GM21515 (cell line): Measurements from ENCODE around the gene ERBB2.
A peak's percentile ranks its signal among the peaks of the same experiment; 100 is the strongest.
"Not testable (repeated sequence)": the region's sequence is repeated elsewhere in the genome, so short reads cannot be mapped to it uniquely, and the experiment has no call there.

Experiments
- ATAC-seq: cut with Tn5 transposase; IDR thresholded peaks from one replicate; pipeline ENCODE4 v1.9.1; 2021; ENCODE audit not compliant: unreplicated experiment

The ERBB2 gene

DNA sequence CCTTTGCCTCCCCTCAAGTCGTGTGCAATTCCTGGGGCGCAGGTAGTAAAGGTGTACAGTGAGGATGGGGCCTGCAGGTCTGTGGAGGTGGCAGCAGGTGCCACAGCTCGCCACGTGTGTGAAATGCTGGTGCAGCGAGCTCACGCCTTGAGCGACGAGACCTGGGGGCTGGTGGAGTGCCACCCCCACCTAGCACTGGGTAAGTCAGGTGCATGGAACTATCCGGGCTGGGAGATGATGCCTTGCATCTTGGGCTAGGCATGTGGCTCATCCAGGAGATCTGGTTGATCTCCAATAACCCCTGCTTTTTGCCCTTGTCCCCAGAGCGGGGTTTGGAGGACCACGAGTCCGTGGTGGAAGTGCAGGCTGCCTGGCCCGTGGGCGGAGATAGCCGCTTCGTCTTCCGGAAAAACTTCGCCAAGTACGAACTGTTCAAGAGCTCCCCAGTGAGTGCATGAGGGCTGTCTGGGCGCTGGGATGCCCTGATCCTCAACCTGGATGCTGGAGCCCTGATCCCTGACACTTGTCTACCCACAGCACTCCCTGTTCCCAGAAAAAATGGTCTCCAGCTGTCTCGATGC lies 43.1 kb downstream of the ERBB2 start:
- no peak for ATAC-seq

DNA sequence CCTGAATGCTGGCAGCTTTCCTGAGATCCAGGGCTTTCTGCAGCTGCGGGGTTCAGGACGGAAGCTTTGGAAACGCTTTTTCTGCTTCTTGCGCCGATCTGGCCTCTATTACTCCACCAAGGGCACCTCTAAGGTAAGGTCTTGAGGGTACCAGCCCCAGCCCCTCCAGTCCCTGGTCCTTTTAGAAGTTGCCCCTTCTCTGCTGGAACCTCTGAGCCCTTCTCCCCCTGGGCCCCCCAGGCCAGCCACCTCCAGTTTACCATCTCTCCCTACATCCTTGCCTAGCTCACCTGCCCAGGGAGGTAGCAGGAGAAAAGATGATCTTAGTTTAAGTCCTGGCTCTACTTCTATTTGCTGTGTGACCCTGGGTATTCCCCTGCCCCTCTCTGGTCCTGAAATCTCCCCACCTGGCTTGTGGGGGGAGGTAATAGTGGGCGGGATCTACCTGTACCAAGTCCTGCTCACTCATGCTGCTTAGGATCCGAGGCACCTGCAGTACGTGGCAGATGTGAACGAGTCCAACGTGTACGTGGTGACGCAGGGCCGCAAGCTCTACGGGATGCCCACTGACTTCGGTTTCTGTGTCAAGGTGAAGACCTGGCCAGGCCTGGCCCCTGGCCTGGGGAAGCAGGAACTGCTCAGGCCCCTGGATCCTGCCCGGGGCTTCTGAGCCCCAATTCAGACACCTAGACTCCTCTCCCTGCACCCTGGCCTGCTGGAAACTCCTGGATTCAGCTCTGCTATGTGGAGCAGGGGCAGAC lies 44.4 kb downstream of the ERBB2 start:
- no peak for ATAC-seq

DNA sequence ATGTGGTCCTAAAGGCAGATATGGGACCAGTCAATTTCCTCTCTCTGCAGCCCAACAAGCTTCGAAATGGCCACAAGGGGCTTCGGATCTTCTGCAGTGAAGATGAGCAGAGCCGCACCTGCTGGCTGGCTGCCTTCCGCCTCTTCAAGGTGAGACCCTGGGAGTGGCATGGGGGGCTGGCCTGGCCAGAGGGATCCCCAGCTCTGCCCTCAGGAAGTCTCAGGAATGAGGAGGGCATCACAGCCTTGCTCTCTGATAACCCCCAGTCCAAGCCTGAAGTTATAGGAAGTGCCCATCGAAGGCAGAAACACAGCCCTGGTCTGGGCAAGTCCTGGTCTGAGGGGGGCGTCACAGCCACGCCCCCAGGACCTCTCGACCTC lies 45.0 kb downstream of the ERBB2 start:
- ATAC-seq = no peak

DNA sequence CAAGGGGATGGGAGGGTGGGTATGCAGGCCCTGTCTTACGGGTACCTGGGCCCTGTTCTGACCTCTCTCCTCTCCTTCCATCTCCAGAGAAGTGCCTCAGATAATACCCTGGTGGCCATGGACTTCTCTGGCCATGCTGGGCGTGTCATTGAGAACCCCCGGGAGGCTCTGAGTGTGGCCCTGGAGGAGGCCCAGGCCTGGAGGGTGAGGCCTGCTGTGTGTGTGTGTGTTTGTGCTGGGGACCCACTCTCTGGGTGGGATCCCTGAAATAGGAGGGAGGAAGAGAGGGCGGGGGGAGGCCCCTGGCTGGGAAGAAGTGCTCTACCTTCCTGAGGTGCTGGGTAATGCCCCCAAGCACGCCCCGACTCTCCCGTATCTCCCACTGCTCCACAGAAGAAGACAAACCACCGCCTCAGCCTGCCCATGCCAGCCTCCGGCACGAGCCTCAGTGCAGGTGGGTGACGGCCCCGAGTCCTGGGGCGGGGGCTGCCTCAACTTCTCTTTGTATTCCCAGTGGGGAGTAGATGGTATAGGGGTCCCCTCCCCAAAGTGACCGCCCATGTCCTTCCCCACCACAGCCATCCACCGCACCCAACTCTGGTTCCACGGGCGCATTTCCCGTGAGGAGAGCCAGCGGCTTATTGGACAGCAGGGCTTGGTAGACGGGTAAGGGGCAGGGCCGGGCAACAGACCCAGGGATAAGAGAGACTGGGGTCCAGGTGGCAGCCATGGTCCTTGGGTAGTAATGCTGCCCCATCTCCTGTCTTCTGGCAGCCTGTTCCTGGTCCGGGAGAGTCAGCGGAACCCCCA lies 45.7 kb downstream of the ERBB2 start:
- ATAC-seq = no peak

DNA sequence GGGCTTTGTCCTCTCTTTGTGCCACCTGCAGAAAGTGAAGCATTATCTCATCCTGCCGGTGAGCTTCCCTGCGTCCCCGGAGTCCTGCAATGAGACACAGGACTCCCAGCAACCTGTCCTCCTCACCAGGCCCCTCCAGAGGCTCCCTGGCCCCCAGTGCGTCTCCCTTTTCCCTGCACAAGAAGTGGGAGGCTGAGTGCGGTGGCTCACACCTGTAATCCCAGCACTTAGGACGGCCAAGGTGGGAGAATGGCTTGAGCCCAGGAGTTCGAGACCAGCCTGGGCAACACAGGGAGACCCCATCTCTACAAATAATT lies 46.2 kb downstream of the ERBB2 start:
- ATAC-seq = no peak

DNA sequence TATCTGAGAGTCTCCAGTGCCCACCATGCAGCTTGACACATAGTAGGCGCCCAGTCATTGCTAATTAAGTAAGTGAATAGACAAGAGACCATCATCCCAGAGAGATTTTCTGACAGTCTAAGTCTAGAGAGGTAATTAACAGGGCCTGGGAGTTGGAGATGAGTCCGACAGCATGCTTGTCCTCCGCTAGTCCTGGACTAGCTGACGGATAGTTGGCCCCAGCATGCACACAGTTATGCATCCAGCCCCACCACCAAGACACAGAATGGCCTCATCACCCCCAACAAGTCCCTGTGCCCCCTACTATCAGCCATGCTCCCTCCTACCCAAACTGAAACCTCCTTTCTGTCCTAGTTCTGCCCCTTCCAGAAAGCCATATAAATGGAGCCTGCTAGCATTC lies 47.9 kb downstream of the ERBB2 start:
- ATAC-seq = no peak

DNA sequence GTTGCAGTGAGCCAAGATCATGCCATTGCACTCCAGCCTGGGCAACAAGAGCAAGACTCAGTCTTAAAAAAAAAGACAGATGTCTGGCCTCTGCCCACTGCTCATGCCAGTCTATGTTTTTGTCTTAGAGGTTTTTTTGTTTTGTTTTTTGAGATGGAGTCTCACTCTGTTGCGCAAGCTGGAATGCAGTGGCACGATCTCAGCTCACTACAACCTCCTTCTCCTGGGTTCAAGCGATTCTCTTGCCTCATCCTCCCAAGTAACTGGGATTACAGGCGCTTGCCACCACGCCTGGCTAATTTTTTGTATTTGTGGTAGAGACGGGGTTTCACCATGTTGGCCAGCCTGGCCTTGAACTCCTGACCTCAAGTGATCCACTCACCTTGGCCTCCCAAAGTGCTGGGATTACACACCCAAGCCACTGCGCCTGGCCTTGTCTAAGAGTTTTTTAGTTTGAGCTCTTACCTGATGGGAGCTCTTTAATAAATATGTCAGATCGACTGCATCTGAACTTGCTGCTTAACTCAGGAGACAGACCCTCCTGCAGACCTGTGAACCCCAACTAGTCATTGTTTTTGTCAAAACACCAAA lies 48.7 kb downstream of the ERBB2 start:
- ATAC-seq = not testable (repeated sequence)

DNA sequence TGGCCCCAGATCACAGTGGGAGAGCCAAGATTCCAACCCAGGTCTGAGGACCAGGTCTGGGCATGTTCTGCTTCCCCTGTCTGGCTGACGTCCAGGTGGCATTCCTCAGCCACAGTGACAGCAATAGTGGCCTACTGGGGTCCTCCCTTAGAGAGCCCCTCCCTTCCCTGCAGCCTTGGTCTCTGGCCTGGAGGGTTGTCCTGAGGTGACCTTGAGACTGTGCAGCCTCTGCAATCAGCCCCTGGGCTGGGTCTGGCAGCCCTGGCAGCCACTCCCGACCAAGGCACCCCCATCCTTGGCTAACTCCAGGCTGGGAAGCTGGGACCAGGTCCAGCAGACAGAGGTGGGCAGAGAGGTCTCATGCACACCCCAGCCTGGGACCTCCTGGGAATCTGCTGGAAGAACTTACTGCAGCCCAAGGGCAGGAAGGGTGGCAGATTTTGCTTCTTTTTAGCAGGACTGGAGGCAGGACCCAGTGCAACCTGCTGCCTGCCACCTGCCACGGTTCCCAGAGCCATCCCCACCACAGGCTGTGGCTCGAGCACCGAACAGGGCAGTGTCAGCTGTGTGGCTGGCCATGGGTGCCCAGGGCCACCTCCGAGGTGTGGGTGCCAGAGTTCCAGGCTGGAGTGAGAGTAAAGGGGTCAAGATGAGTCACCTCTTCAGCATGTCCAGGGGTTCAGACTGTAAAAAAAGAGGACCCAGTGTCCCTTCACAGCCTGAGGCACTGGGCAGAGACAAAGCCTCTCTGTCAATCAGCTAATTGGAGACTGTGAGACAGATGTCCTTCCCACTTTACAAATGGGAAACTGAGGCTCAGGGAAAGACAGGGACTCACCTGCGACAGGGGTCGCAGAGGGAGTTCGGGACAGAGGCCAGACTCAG lies 50.5 kb downstream of the ERBB2 start:
- ATAC-seq = no peak

DNA sequence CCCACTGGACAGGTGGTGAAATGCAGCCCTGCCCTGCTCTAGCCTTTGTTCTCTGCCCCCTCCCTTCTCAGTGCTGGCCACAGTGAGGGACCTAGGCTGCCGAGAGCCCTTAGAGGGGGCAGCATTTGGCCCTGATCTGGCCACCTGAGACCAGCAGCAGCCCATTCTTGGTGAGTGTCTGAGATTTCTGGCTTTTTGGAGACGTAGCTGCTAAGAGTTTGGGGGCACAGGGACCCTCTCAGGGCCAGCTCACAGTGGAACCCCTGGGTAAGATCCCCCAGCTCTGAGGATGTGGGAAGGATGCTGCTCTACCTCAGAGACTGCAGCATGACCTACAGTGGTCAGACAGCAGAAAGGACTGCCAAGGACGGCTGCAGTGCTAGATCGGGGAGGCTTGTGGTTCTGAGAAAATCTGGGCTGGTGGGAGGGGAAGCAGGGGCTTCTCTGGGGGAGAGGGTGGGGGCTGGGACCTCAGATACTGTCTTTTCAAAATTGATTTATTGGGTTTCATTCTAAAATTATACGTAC lies 51.2 kb downstream of the ERBB2 start:
- ATAC-seq = no peak

DNA sequence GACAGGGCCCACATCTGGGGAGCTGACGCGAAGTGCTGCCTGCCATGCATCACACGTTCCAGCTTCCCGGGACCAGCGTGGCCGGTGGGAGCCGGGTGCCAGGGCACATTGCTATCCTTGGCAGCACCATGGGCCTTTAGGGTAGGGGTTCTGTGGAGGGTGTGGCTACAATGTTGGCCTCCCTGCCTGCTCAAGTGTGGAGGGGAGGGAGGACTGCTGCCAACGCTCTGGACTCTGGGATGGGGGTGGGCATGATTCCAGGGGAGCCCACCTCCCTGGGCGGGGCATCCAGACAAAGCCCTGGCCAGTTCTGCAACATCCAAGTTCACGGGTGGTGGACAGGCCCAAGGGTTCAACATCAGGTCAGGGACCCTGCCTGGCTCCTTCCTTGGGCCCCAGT lies 51.8 kb downstream of the ERBB2 start:
- no peak for ATAC-seq

DNA sequence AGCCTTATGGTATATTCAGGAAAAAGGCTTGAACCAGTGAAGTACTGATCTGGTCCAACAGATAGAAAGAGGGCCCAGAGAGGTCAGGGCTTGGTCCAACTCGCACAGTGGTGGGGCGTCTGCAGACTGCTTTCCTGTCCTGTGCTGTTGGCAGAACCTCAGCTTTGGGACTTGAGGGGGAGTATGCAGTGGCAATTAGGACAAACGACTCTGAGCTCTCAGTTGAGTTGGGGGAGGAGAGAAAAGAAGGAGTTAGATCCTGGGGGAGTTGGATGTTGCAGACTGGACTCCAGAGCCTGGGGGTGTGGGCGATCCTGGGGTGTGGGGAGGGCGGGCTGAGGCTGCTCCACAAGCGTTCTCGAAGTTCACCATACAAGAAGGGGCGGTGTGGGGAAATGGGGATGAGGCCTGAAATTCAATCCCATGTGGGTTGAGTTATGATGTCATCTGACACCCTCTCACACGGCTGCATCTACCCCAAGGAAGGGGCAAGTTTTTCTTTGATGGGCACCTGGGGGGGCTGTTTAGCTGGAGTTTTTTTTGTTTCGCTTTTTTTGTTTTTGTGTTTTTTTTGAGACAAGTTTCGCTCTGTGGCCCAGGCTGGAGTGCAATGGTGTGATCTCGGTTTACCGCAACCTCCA lies 52.5 kb downstream of the ERBB2 start:
- no peak for ATAC-seq

DNA sequence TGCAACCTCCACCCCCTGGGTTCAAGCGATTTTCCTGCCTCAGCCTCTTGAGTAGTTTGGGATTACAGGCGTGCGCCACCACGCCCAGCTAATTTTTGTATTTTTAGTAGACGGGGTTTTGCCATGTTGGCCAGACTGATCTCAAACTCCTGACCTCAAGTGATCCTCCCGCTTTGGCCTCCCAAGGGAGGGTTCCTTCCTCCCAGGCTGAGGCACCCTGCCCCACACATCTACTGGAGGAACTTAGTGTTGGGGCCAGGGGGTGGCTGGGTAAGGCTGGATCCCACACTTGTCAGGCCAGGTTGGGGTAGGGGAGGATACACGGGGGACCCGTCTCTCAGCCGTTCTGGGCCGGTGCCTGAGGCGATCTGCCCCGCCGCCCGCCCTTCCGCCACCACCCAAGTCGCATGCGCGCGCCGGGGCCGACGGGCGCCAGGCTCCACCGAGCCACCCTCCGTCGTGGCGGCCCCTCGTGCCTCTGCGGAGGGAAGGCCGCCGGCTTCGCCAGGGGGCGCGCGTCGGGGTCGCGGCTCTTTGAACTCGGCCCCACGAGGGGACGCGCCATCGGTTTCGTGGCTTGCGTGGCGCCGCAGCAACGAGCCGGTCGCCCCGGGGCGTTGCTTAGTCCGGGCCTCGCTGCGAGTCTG lies 53.8 kb downstream of the ERBB2 start:
- peak; percentile 20 for ATAC-seq

DNA sequence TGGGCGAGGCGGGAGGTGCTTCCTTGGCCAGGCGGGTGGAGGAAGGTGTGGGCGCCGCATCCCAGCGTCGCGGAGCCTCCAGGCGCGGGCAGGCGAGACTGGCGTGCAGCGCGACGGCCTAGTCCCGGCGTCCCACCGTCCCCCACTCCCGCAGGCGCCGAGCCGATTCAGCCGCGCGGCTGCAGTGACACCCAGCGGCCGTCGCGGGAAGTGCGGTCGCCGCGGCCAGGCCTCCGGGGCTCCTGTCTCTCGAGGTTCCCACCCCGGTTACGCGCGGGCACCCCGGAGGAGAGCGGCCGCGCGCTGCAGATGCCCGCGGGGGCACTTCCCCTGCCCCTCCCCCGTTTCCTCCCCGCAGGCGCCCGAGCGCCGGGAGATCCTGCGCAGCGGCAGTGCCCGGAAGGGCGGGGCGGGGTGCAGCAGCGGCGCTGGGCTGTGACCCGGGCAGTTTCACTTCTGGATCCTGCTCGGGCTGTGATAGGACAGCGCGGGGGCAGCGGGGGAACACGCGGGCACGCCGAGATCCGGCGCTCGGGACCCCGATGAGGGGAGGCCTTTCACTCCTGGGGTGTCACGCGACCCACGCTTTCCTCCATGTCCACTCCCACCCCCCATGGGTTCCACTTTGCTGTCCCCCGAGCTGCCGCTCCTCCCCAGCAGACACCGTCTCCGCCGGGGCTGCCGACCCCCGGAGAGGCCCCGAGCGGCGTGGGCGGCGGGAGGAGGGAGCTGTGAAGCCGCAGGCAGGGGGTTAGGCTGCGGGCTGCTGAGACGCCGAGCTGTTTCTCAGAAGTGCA lies 54.5 kb downstream of the ERBB2 start:
- ATAC-seq = peak; percentile 51

DNA sequence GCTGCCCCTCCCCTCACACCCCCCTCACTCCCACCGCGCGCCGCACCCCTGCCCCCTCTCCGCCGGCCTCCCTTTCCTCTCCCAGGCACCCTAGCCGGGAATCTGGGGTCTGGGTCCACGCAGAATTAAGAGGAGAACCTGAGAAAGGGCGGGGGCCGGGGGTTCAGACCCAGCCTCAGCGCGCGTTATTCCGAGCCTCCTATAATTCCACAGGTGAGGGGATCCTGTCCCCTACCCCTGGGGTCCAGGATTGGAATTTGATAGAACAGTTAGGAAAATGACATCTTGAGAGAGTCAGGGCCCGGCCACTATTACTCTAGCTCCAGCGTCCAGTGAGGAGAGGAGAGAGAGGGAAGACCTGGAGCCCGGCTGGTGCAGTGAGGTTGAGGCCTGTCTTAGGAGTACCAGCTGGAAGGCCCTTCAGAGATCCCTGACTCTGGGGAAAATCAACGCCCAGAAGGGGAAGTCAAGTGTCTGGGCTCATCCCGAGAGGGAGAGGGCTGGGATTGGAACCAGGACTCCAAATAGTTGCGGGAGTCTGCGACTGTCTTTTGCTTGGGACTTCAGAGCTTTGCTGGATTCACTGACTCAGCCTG lies 55.2 kb downstream of the ERBB2 start:
- no peak for ATAC-seq

DNA sequence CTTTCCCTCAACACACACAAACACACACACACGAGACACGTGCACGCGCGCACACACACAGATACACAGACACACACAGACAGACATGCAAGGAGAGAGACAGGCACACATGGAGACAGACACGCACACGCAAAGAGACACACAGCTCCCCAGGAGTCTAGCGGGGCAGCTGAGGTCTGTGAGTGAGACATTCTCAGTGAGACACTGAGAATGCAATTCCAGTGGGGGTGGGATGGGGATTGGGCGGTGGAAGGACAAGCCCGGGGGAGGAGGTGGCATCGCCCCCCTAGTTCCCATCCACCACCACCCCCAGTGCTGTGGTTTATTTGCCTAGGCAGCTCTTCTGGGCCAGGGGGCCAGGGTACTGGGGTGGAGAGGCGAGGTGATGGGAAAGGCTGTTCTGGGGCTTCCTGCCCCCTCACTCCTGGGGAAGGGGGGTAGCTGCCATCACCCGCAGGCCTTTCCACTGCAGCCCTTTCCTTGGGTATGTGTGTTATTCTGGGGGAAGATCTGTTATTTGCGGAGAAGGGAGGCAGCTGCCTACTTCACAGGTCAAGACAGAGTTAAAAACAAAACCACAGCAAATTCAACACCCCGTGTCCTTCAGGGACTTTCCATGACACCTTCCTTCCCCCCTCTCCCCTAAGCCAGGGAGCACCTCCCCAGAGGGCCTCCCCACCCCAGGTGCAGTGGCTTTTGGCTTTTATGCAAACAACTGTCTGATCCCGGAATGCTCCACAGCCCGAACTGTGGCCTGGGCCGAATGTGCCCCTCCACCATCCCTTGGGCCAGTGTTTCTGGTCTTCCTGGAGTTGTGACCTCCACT lies 55.9 kb downstream of the ERBB2 start:
- ATAC-seq = peak; percentile 18

DNA sequence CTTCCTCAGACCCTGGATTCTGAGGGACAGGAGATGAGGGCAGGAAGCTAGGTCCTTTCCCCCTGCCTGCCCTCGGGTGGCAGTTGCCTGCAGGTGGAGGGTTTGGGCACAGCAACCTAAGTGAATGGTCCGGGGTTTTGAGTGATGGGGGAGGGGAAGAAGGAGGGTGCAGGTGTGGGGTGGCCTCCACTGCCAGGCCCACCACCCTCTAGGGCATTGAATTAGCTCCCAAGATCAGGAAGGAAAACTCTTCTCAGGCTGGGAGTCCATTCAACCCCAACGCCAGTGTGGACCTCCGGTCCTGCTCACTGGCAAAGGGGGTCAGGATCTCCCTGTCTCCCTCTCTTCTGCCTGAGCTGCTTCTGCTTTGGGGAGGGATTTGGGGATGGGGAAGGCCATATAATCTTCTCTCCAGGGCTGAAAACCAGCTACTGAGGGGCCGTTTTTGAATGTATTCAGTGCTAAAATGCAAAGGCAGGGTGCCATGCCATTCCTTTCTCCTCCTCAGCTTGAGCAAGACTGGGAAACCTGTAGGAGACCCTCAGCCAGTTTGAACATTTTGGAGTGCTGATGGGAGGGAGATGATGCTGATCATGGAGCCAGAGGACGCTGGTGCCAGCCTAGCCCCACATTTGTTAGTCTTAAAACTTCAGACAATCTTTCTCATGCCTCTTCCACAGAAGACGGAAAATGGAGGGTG lies 56.7 kb downstream of the ERBB2 start:
- ATAC-seq = no peak

DNA sequence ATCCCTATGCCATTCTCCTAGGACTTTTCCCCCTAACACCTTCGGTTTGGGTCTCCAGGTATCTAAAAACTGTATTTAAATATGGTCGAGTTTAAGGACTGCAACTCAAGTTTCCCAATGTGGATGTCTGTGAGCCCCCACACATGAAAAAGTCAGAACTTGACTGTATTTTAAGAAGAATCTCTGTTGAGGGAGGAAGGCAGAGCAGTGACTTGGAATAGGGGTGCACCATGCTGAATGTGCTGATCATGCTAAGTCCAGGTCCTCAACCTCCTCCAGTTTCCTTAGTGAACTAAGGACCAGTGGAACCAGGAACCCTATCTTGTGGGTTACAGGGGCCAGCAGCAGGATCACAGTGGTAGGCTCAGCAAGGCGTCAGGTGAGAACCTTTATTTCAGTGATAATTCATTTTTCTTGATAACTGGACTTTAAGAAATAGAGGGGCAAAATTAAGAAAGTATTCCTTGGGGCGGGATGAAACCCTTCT lies 57.4 kb downstream of the ERBB2 start:
- no peak for ATAC-seq
